GM19397 (cell line): Measurements from ENCODE around the gene PDCL3.

Source experiments
- ATAC-seq: cut with Tn5 transposase; IDR thresholded peaks from one replicate; pipeline ENCODE4 v1.9.1; 2021; ENCODE audit warnings: mild to moderate bottlenecking, moderate library complexity; ENCODE audit not compliant: unreplicated experiment

Gene PDCL3

GRCh38 chr2:100560216-100560830 is 2.5 kb upstream of the PDCL3 start:
- ATAC-seq, result no peak

- ATAC-seq, result no peak
Observed at GRCh38 chr2:100561191-100561590, 1.6 kb upstream of the PDCL3 start.

GRCh38 chr2:100563407-100564247 is 834 bp downstream of the PDCL3 start:
- peak; percentile 5 for ATAC-seq

DNA sequence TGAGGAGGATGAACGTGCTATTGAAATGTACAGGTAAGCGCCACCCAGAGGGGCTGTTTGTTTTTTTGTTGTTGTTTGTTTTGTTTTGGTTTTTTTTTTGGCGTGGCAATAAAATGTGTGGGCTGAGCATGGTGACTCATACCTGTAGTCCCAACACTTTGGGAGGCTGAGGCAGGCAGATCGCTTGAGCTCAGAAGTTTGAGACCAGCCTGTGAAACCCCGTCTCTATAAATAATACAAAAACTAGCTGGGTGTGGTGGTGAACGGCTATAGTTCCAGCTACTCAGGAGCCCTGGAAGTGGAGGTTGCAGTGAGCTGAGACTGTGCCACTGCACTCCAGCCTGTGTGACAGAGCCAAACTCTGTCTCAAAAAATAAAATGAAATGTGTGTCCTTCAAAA is 6.2 kb downstream of the PDCL3 start:
- ATAC-seq, result no peak

- no peak for ATAC-seq
Observed at GRCh38 chr2:100571668-100572067, 8.9 kb downstream of the PDCL3 start.

DNA sequence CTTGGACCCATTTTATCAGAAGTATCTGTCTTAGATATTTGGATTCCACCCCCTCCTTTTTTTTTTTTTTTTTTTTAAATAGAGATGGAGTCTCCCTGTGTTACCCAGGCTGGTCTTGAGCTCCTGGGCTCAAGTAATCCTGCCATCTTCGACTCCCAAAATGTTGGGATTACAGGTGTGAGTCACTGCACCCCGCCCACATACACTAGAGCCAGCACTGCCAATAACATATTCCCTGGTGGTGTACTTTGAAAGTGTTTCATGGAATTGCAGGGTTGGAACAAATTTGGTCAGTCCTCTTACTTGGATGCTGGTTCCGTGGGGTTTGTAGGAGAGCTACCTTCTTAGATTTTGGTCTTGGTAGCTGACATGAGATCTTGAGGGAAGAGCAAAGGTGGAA is 15.0 kb downstream of the PDCL3 start:
- no peak for ATAC-seq

GRCh38 chr2:100580367-100581276 is 17.8 kb downstream of the PDCL3 start:
- ATAC-seq, result peak; percentile 71

DNA sequence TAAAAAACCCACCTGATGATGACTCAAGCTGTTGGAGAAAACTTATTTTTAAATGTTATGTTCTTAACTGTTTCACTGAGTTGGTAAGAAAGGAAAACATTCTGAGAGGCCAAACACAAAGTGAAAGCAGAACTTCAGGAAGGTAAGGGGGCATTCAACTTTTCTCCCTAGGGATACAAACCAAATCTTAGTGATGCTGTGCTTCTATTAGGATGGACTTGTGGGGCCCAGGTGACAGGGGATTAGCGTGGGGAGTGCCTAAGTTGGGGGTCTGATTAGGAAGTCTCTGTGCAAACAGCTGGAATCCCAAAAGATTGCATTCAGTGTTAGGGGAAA is 18.5 kb downstream of the PDCL3 start:
- ATAC-seq, result no peak

DNA sequence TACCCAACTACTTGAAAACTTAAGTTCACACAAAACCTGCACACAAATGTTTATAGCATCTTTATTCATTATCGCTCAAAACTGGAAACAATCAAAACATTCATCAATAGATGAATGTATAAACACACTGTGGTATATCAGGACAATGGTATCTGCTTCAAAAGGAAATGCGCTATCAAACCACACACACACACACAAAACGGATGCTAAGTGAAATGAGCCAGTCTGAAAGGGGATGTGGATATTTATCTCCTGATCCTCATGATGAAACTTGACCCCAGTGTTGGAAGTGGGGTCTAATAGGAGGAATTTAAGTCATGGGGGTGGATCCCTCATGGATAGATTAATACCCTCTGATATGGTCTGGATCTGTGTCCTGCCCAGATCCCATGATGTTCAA is 22.0 kb downstream of the PDCL3 start:
- ATAC-seq, result no peak

DNA sequence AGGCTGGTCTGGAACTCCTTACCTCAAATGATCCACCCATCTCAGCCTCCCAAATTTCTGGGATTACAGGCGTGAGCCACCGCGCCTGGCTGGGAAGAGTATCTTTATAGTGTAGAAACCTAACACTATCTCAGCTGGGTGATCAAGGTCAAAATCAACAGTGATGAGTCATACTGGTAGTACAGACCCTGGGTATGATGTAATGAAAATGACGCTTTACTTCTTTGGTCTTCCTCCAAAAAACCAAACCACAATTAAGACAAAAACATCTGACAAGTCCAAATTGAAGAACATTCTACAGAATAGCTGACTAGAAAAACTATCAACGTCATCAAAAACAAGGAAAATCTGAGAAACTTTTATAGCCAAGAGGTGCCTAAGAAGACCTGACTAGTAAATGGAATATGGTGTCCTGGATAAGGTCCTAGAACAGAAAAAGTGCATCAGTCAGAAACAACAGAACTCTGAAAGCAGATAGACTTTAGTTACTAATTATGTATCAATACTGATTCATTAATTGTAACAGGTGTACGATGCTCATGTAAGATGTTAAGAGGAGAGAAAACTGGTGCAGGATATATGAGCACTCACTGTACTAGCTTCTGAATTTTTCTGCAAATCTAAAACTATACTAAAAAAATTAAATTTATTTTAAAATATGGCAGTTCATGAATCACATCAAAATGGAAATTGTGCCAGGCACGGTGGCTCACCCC is 25.4 kb downstream of the PDCL3 start:
- ATAC-seq, result no peak

DNA sequence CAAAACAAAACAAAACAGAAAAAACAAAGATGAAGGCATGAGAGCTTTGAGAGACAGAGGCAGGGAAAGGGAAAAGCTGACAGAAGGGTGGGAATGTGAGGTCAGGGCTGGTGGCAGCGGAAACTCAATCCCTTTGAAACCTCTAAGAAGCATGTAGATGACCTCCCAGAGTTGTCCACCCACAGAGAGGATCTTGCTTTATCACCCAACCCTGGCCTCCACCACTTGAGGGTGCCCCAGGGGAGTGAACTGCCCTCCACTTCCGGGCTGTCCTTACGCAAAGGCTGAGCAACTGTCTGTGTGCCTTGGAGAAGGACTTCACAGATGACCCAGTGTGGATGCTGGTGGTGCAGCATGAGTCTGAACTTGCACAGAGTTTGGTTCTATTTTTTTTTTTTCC is 26.7 kb downstream of the PDCL3 start:
- ATAC-seq, result no peak

- no peak for ATAC-seq
Observed at GRCh38 chr2:100592226-100592625, 29.4 kb downstream of the PDCL3 start.

DNA sequence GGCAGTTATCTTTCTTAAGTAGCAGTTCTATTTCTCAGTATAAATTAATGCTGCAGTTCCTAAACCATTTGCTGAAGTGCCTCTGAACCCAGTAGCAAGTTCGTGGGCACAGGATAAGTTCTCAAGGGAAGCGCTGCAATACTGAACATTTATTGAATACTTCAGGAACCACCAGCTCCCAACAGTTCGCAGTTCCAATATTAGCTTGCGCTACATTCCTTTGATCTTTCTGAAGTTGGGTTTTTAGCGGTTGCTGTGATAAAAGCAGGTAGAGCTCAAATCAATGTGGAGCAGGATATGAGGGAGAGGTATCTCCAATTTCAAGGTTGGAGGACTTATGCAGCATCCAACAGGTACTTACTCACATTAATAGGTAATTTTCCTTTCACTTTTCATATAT is 33.7 kb downstream of the PDCL3 start:
- ATAC-seq, result no peak

GRCh38 chr2:100599566-100599965 is 36.8 kb downstream of the PDCL3 start:
- no peak for ATAC-seq

DNA sequence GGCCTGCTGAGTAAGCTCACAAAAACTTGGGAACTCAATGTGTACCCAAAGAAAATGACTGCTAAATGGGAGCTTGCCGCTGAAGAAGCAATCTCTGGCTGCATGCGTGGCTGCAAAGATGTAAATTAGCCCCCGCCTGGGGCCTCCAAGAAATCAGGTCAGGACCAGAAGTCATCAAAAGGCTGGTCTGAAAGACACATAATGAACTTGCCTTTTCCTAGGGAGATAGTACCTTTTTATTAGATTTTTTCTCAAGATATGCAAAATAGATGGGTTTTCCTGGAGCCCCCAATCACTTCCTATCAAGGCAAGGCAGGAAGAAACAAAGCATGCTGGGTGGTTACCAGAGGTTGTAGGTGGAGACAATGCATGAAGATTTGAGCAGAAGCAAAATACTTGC is 38.9 kb downstream of the PDCL3 start:
- ATAC-seq, result no peak

DNA sequence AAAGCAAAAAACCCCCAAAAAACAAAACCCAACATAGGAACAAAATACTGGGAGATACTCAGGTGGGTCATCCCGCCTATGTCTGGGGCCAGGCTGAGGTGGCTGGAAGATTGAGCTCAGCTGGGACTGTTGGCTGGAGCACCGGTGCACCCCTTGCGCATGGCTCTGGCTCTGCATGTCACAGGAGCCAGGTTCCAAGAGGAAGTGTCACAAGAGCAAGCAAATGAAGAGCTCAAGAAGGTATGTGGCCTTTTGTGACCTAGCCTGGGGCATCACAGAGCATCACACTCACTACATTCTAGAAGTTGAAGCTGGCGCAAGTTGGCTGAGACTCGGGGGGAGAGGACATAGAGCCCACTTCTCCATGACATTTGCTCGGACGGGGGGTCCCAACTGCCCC is 40.6 kb downstream of the PDCL3 start:
- no peak for ATAC-seq

DNA sequence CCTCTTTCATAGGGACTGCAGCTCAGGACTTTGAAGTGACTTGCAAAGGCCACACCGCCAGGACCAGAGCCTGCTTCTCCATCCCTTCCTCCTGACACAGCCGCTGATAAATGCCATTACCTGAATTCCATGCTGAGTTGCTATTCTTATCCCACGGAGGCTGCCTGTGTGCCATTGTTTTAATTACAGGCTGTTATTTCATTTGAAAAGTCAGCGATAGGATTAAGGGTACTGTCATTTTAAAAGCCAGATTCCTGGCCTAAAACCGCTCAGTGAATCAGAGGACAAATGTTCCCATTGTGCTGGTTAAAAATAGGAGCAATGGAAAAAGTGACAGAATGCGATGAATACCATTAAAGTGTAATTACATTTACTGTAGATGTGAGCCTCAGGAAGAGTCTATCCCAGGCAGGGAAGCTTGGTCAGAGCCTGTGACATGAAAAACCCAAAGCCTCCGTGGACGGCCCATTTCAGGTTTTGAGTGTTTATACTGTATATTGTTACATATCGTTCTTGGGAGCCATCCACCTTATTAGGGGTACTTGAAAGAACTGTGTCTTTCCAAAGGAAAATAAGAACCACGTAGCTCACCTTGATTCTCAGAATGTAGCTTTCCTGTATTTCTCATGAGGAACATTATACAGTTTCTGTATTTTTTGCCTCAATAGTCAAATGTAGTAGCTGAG is 41.3 kb downstream of the PDCL3 start:
- no peak for ATAC-seq

DNA sequence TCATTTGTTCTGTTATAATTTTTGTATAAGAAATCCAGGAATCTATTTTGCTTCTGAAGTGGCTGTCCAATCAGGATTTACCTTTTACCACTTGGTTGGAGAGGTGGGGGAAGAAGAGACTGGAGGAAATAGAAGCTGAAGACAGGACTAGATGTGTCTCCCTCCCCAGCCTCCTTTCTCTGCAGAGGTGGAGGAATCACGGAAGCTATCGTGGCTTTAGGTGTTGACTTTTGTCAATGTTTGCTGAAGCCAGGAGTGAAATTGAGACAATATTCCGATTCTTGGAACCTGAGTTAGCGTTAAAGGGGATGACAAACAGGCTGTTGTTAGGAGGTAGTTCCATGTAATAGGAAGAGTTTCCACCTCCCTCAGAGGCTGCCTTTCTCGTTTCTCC is 43.5 kb downstream of the PDCL3 start:
- ATAC-seq, result no peak

- ATAC-seq, result no peak
Observed at GRCh38 chr2:100606726-100607343, 44.0 kb downstream of the PDCL3 start.

DNA sequence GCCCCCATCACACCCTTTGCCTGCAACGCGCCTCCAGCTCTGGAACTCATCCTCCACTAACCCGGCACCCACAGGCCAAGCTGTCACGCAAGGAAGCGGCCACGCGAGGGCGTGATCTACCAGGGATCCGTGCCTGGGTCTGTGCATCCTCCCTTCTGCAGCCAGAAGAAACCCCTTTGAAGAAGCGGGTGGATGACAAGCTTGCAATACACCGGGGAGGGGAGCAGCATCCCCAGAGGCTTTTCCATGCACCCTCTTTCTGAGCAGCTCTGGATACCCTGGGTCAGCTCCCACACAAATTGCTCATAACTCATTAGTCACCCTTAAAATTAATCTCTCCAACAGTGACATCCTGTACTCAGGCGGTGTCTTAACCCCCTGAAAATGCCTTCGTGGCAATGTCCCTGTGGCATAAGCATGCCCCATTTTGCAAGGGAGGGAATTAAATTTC is 47.6 kb downstream of the PDCL3 start:
- ATAC-seq, result no peak
